Lower leg skin (tissue), 3 donors: ENCODE results near the gene KIF15.

Experiments used
- POLR2A ChIP-seq, 2 donors: fragments of 450-650 bp; IDR thresholded peaks; one replicate each; pipeline ENCODE4 v1.6.1; 2016 to 2017; ENCODE audit warnings: antibody characterized with exemption in 2 of 2, mild to moderate bottlenecking in 1 of 2, moderate library complexity in 1 of 2
- TF ChIP-seq, protein P1 (sequence below), 3 donors: fragments of 450-650 bp; IDR thresholded peaks; one replicate each; pipeline ENCODE4 v1.5.1; 2016; ENCODE audit warnings: antibody characterized with exemption in 3 of 3, mild to moderate bottlenecking in 3 of 3, moderate library complexity in 2 of 3

DNA sequence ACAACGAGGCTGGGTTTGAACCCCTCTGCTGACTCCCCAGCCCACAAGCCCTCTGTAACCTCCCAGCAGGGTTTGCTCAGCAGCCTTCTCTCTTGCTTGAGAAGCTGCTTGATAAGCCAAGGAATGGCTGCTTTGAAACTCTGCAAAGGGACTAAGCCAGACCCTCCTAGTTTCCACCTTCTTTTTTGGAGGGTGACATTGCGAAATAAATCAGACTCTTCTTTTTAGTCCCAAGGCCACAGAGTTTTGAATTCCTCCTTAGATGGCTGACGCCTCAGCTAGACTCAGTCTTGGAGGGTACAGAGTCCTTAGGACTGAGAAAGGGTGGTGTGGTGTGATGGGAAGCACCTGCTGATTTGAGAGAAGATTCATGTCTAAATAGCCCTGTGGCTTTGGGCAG, 114.0 kb downstream of the KIF15 start:
- TF ChIP-seq, protein P1, sequence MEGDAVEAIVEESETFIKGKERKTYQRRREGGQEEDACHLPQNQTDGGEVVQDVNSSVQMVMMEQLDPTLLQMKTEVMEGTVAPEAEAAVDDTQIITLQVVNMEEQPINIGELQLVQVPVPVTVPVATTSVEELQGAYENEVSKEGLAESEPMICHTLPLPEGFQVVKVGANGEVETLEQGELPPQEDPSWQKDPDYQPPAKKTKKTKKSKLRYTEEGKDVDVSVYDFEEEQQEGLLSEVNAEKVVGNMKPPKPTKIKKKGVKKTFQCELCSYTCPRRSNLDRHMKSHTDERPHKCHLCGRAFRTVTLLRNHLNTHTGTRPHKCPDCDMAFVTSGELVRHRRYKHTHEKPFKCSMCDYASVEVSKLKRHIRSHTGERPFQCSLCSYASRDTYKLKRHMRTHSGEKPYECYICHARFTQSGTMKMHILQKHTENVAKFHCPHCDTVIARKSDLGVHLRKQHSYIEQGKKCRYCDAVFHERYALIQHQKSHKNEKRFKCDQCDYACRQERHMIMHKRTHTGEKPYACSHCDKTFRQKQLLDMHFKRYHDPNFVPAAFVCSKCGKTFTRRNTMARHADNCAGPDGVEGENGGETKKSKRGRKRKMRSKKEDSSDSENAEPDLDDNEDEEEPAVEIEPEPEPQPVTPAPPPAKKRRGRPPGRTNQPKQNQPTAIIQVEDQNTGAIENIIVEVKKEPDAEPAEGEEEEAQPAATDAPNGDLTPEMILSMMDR (IDR thresholded peaks at IDR 0.05) = no peak
- TF ChIP-seq POLR2A (IDR thresholded peaks at IDR 0.05) = no peak
